Kidney (tissue), 14 donors: Measurements from ENCODE around the gene CAMTA1. TPM values are rescaled to one million over a fixed set of nuclear protein-coding genes. Genes with fewer than 3 reads are reported as not detected.

Experiments used
- DNase-seq, 5 donors: peaks; one replicate each; pipeline ENCODE4 v3.0.0-alpha.2; 2013 to 2020
- FAIRE-seq: peaks from 2 replicates; lab custom pipeline; 2012; peaks lifted over from hg19 to GRCh38; lab: Jason Lieb, UNC
- H3K27ac ChIP-seq, 2 donors: one replicate each; pipeline ENCODE4 v1.7.0; 2013; ENCODE audit warnings: low read depth in 2 of 2, low read length in 2 of 2, inconsistent platforms in 1 of 2
- H3K27me3 ChIP-seq: one replicate; pipeline ENCODE4 v1.7.1; 2013; ENCODE audit warnings: low read length, inconsistent platforms; ENCODE audit not compliant: control insufficient read depth, insufficient read depth
- H3K36me3 ChIP-seq, 3 donors: one replicate each; pipeline versions ENCODE4 v1.7.0 to v1.7.1; 2013; ENCODE audit warnings: low read length in 3 of 3, control low read depth in 1 of 3, inconsistent platforms in 1 of 3; ENCODE audit not compliant: insufficient read depth in 3 of 3, control insufficient read depth in 2 of 3
- H3K4me1 ChIP-seq, 3 donors: one replicate each; pipeline versions ENCODE4 v1.7.0 to v1.7.1; 2013; ENCODE audit warnings: low read length in 3 of 3, inconsistent platforms in 1 of 3, low read depth in 1 of 3; ENCODE audit not compliant: control insufficient read depth in 2 of 3, insufficient read depth in 2 of 3
- H3K4me3 ChIP-seq, 3 donors: one replicate each; pipeline versions ENCODE4 v1.7.0 to v1.8.1; 2013; ENCODE audit warnings: low read length in 3 of 3, control low read depth in 1 of 3, inconsistent platforms in 1 of 3
- H3K9ac ChIP-seq, 3 donors: one replicate each; pipeline versions ENCODE4 v1.7.0 to v1.7.1; 2013; ENCODE audit warnings: low read length in 3 of 3, control low read depth in 1 of 3, inconsistent platforms in 1 of 3
- H3K9me3 ChIP-seq, 3 donors: one replicate each; pipeline versions ENCODE4 v1.7.0 to v1.7.1; 2013; ENCODE audit warnings: low read length in 3 of 3, control low read depth in 1 of 3, inconsistent platforms in 1 of 3; ENCODE audit not compliant: control insufficient read depth in 2 of 3, insufficient read depth in 1 of 3
- intact Hi-C: fragments of 100-400 bp; cut with DNase I; formaldehyde crosslinking; loops from one replicate; pipeline ENCODE4 v1.11.1; 2022
- polyA plus RNA-seq: library from polyadenylated mRNA; stranded (reverse); fragments of 350-450 nt; fragmentation: Illumina TruSeq; extraction: RNeasy Lipid Tissue Mini Kit (QIAGEN cat#74804); gene quantifications from one replicate; pipeline ENCODE4 v1.2.3, GENCODE V29; 2014; ENCODE audit warnings: low read depth, low replicate concordance; ENCODE audit not compliant: insufficient read depth
- total RNA-seq: library from RNA; stranded (reverse); fragmentation: NEBNext Ultra II Directional; extraction: Animal tissue kit (Norgen Biotek cat#: 25700); gene quantifications from one replicate; pipeline ENCODE4 v1.2.1, GENCODE V29; 2021
- TF ChIP-seq, protein P1 (sequence below): IDR thresholded peaks from 3 replicates; pipeline ENCODE4 v1.5.1; 2012; ENCODE audit warnings: mild to moderate bottlenecking, moderate library complexity, borderline replicate concordance; ENCODE audit not compliant: insufficient read depth; ENCODE audit errors: extremely low read depth
- donor health status: control.
- donor health status: control.
- donor health status: control.
- donor health status: control.
- donor health status: control.
- donor health status: DM: yes; HTN: yes; CAD: no.
- donor health status: Normal renal cell carcinoma (clear cell type).

The CAMTA1 gene
- total and polyA plus RNA-seq, 2 donors from 2014 or later: 79.0 to 170 TPM

DNA sequence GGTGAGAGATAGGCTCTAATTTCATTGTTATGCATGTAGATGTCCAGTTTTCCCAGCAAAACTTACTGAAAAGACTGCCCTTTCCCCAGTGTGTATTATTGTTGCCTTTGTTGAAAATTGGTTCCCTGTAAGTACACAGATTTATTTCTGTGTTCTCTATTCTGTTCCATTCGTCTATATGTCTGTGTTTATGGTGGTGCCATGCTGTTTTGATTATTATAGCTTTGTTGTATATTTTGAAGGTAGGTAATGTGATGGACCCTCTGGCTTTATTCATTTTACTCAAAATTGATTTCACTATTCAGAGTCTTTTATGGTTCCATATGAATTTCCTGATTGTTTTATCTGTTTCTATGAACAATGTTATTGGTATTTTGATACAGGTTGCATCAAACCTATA lies 610.0 kb downstream of the CAMTA1 start:
- intact Hi-C loops: no loop called here
- peaks cover 0 to 17% (median 4%) of the 10 kb centered on the region in 3 donors for H3K9me3 ChIP-seq
- no peak overlapping the region for H3K27ac ChIP-seq
- H3K27me3 ChIP-seq: no peaks in the 10 kb centered on the region
- TF ChIP-seq, protein P1, sequence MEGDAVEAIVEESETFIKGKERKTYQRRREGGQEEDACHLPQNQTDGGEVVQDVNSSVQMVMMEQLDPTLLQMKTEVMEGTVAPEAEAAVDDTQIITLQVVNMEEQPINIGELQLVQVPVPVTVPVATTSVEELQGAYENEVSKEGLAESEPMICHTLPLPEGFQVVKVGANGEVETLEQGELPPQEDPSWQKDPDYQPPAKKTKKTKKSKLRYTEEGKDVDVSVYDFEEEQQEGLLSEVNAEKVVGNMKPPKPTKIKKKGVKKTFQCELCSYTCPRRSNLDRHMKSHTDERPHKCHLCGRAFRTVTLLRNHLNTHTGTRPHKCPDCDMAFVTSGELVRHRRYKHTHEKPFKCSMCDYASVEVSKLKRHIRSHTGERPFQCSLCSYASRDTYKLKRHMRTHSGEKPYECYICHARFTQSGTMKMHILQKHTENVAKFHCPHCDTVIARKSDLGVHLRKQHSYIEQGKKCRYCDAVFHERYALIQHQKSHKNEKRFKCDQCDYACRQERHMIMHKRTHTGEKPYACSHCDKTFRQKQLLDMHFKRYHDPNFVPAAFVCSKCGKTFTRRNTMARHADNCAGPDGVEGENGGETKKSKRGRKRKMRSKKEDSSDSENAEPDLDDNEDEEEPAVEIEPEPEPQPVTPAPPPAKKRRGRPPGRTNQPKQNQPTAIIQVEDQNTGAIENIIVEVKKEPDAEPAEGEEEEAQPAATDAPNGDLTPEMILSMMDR: no peak
- H3K4me3 ChIP-seq: no peak overlapping the region
- H3K9ac ChIP-seq: no peak overlapping the region
- DNase-seq (no peak), FAIRE-seq (no peak)
- no peaks in the 10 kb centered on the region for H3K4me1 ChIP-seq
- H3K36me3 ChIP-seq: no peaks in the 10 kb centered on the region

DNA sequence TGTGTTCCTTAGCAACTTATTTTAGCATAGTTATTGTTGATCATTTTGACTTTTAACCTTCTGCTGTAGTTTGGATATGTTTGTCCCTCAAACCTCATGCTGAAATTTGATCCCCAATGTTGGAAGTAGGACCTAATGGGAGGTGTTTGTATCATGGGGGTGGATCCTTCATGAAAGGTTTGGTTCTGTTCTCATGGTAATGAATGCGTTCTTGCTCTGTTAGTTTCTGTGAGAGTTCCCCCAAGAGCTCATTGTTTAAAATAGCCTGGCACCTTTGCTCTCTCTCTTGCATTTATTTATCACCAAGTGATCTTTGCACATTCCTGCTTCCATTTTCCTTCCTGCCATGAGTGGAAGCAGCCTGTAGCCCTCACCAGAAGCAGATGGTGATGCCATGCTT lies 613.7 kb downstream of the CAMTA1 start:
- intact Hi-C loops: no loop called here
- DNase-seq (no peak), FAIRE-seq (no peak)
- no peak overlapping the region for H3K27ac ChIP-seq
- H3K9ac ChIP-seq: no peak overlapping the region
- peaks cover 0 to 17% (median 4%) of the 10 kb centered on the region in 3 donors for H3K9me3 ChIP-seq
- TF ChIP-seq, protein P1: no peak
- no peak overlapping the region for H3K4me3 ChIP-seq
- no peaks in the 10 kb centered on the region for H3K36me3 ChIP-seq
- H3K4me1 ChIP-seq: no peaks in the 10 kb centered on the region
- no peaks in the 10 kb centered on the region for H3K27me3 ChIP-seq

DNA sequence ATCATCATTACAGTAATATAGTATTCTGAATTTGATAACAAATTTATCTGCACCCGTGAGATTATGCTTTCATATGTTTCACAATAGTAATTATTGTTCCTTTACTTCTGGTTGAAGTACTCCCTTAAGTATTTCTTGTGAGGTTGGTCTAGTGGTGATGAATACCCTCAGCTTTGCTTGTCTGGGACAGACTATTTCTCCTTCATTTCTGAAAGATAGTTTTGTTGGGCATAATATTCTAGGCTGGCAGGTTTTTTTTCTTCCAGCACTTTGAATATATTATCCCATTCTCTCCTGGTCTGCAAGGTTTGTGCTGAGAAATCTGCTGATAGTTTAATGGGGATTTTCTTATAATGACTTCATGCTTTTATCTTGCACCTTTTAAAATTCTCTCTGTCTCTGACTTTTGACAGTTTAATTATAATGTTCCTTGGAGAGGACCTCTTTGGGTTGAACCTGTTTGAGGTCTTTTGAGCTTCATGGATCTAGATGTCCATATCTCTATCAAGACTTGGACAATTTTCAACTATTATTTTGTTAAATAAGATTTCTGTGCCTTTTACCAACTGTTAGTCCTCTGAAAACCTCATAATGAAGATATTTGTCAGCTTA lies 614.4 kb downstream of the CAMTA1 start:
- TF ChIP-seq, protein P1: no peak
- no peak overlapping the region for H3K4me3 ChIP-seq
- H3K9ac ChIP-seq: no peak overlapping the region
- DNase-seq (no peak), FAIRE-seq (no peak)
- H3K9me3 ChIP-seq: peaks cover 0 to 17% (median 4%) of the 10 kb centered on the region in 3 donors
- no peak overlapping the region for H3K27ac ChIP-seq
- no peaks in the 10 kb centered on the region for H3K36me3 ChIP-seq
- H3K27me3 ChIP-seq: no peaks in the 10 kb centered on the region
- intact Hi-C loops: no loop called here
- no peaks in the 10 kb centered on the region for H3K4me1 ChIP-seq

GRCh38 chr1:7400566-7400965 lies 615.3 kb downstream of the CAMTA1 start:
- Histone ChIP-seq H3K9ac (no peak overlapping the region), H3K9me3 (peaks cover 0 to 13% (median 0%) of the 10 kb centered on the region in 3 donors), H3K27ac (no peak overlapping the region), H3K4me3 (no peak overlapping the region), H3K36me3 (no peaks in the 10 kb centered on the region), H3K4me1 (no peaks in the 10 kb centered on the region), H3K27me3 (no peaks in the 10 kb centered on the region)
- FAIRE-seq (no peak), DNase-seq (no peak)
- TF ChIP-seq, protein P1: no peak
- intact Hi-C loops: no loop called here
